Stomach (tissue), 4 donors: ENCODE results near the gene RIC1.

Experiments used
- CTCF ChIP-seq, 7 experiments: fragments of 450-650 bp in 4 of 7; fragments of 200-600 bp in 3 of 7; sonication (generic) in 3 of 7; IDR thresholded peaks; one replicate each; pipeline ENCODE4 v1.5.1; 2016 to 2019; ENCODE audit warnings: antibody characterized with exemption in 7 of 7, control low read depth in 2 of 7, mild to moderate bottlenecking in 1 of 7
- EP300 ChIP-seq: sonication (generic); formaldehyde crosslinking; IDR thresholded peaks from one replicate; pipeline ENCODE4 v1.6.1; 2017; ENCODE audit warnings: antibody characterized with exemption
- POLR2A ChIP-seq, 4 donors: fragments of 450-650 bp; IDR thresholded peaks; one replicate each; pipeline ENCODE4 v1.6.1; 2016; ENCODE audit warnings: antibody characterized with exemption in 4 of 4, control low read depth in 2 of 4, mild to moderate bottlenecking in 1 of 4, moderate library complexity in 1 of 4
- POLR2AphosphoS5 ChIP-seq, 3 donors: sonication (generic); formaldehyde crosslinking; IDR thresholded peaks; one replicate each; pipeline ENCODE4 v1.6.1; 2016; ENCODE audit warnings: antibody characterized with exemption in 3 of 3

GRCh38 chr9:5644501-5644900 lies 15.6 kb downstream of the RIC1 start:
- TF ChIP-seq CTCF (IDR thresholded peaks at IDR 0.05) (no peak), POLR2A (IDR thresholded peaks at IDR 0.05) (no peak), POLR2AphosphoS5 (IDR thresholded peaks at IDR 0.05) (no peak), EP300 (no peak)
